ENCODE data around the gene WWOX. TPM values are rescaled to one million over a fixed set of nuclear protein-coding genes. Genes with fewer than 3 reads are reported as not detected.

Gene WWOX
- total and polyA plus RNA-seq, 2 donors (not counting 3 experiments of a cell fraction or from before 2014, with no cell fraction given) = 6.2 to 12.5 TPM

DNA sequence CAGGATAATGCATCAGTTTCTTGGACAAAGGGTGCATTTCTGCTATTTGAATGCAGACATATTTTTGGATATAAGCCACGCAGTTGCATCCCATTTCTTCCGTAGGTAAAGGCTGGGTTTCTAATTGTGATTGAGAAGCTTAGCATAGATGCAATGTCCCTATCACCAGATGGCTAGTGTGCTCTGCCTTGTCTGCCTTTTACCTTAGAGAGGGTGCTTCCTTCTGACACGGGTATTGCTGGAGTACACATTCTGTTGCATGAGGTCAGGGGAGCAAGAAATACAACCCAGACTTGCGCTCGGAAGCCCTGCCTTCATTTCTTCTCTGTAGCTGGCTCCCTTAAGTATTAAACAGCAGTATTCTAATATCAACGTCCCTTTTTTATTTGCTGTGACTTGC, 337.4 kb downstream of the WWOX start:
- dilution Hi-C loops (cut with MboI; ENCODE audit: extremely low pct_ligation_motif_present, low sequenced_read_pairs) = no loop called here
- CTCF ChIA-PET = no interaction called here

More for the DNA sequence above, 337.4 kb downstream of the WWOX start:
- peaks cover 2% of the 10 kb centered on the region for H3K9me3 ChIP-seq (replicated peaks; ENCODE audit: control insufficient read depth, insufficient read depth, low read length)
- H3K9ac ChIP-seq (replicated peaks; ENCODE audit: extremely low read depth, insufficient read depth, low read length) = no peak overlapping the region
- no peaks in the 10 kb centered on the region for H3K4me1 ChIP-seq (ENCODE audit: control insufficient read depth, extremely low read depth, insufficient read depth, low read length)
- H3K79me2 ChIP-seq (ENCODE audit: control insufficient read depth, insufficient read depth, low read length) = no peaks in the 10 kb centered on the region
- no peaks in the 10 kb centered on the region for H3K36me3 ChIP-seq (ENCODE audit: control insufficient read depth in 2 of 2, extremely low read depth in 1 of 2, insufficient read depth in 2 of 2, low read length in 2 of 2)
- H2AFZ ChIP-seq (ENCODE audit: low read depth, low read length) = no peak overlapping the region
- H3K4me2 ChIP-seq (ENCODE audit: insufficient read depth, low read length) = no peak overlapping the region
- POLR2A ChIA-PET = no interaction called here
- TF ChIP-seq POLR2AphosphoS5 (IDR thresholded peaks at IDR 0.05; ENCODE audit: insufficient read depth, low read depth, low read length) (no peak), FOS (IDR thresholded peaks at IDR 0.05; ENCODE audit: borderline replicate concordance, insufficient read depth, low read length) (no peak), JUN (IDR thresholded peaks at IDR 0.05; ENCODE audit: borderline replicate concordance, insufficient read depth, insufficient read length, low read depth) (no peak), POLR2A (IDR thresholded peaks at IDR 0.05; ENCODE audit: low read depth, low read length) (no peak), EZH2 (IDR thresholded peaks at IDR 0.05; ENCODE audit: borderline replicate concordance, low read depth, low read length, severe bottlenecking) (no peak), GATA2 (IDR thresholded peaks at IDR 0.05; ENCODE audit: insufficient read depth, insufficient read length, low read depth, low read length) (no peak), MAX (IDR thresholded peaks at IDR 0.05; ENCODE audit: insufficient read depth, insufficient read length) (no peak), MYC (IDR thresholded peaks at IDR 0.05; ENCODE audit: low read depth, low read length) (no peak), CTCF (IDR thresholded peaks at IDR 0.05; ENCODE audit: extremely low read depth in 1 of 2, insufficient read depth in 1 of 2, low read depth in 1 of 2, low read length in 2 of 2) (no peak)
- no peaks in the 10 kb centered on the region for H3K27me3 ChIP-seq (ENCODE audit: control insufficient read depth in 2 of 2, insufficient read depth in 2 of 2, low read length in 2 of 2)
- FAIRE-seq = no peak
- no TSS peak for BruUV-seq (replicated peaks)
- H3K27ac ChIP-seq (ENCODE audit: insufficient read depth, low read depth, low read length) = no peak overlapping the region
- intact Hi-C loops (cut with micrococcal nuclease) = loop anchor here (2.0 kb wide), 1 partner anchor 314 kb away; no protein-coding TSS in a partner anchor
- no peaks in the 10 kb centered on the region for H3K9me1 ChIP-seq (replicated peaks; ENCODE audit: control insufficient read depth, extremely low read depth, insufficient read depth, low read length)
- no peaks in the 10 kb centered on the region for H4K20me1 ChIP-seq (replicated peaks; ENCODE audit: control insufficient read depth, extremely low read depth, insufficient read depth, low read length)
- no peak for DNase-seq (ENCODE audit: low read depth, low spot score)
- H3K4me3 ChIP-seq (replicated peaks in 1 of 3; ENCODE audit: insufficient read depth in 1 of 3, low read depth in 1 of 3, low read length in 3 of 3) = no peak overlapping the region
